ENCODE measurements around the gene KRT24.
"Not testable (repeated sequence)": the region's sequence is repeated elsewhere in the genome, so short reads cannot be mapped to it uniquely, and the experiment has no call there.

Gene KRT24

GRCh38 chr17:40703652-40704051 lies at the start of gene KRT24:
KRT24 (minus strand) TSS chr17:40703752; CDS start chr17:40703693, 59 bp downstream.
- DNase-seq (ENCODE audit: low spot score), result no peak

GRCh38 chr17:40751065-40751464 lies 47.5 kb upstream of the KRT24 start:
- DNase-seq (ENCODE audit: low spot score), result no peak

- DNase-seq (ENCODE audit: low spot score), result no peak
These were observed 46.8 kb upstream of the KRT24 start for GRCh38 chr17:40750391-40750790.

- DNase-seq (ENCODE audit: low spot score), result not testable (repeated sequence)
These were observed 45.1 kb upstream of the KRT24 start for GRCh38 chr17:40748666-40749065.

GRCh38 chr17:40738553-40738952 lies 35.0 kb upstream of the KRT24 start:
- DNase-seq (ENCODE audit: low spot score), result no peak

GRCh38 chr17:40735016-40735415 lies 31.5 kb upstream of the KRT24 start:
- DNase-seq (ENCODE audit: low spot score), result no peak

GRCh38 chr17:40734018-40734417 lies 30.5 kb upstream of the KRT24 start:
- DNase-seq (ENCODE audit: low spot score), result no peak

- DNase-seq (ENCODE audit: low spot score), result no peak
These were observed 27.4 kb upstream of the KRT24 start for GRCh38 chr17:40730970-40731369.

- no peak for DNase-seq (ENCODE audit: low spot score)
These were observed 24.1 kb upstream of the KRT24 start for GRCh38 chr17:40727447-40728231.

- no peak for DNase-seq (ENCODE audit: low spot score)
These were observed 23.4 kb upstream of the KRT24 start for GRCh38 chr17:40726919-40727318.

- no peak for DNase-seq (ENCODE audit: low spot score)
These were observed 21.1 kb upstream of the KRT24 start for GRCh38 chr17:40724656-40725055.

GRCh38 chr17:40722241-40722640 lies 18.7 kb upstream of the KRT24 start:
- no peak for DNase-seq (ENCODE audit: low spot score)

GRCh38 chr17:40720899-40721298 lies 17.3 kb upstream of the KRT24 start:
- no peak for DNase-seq (ENCODE audit: low spot score)

- no peak for DNase-seq (ENCODE audit: low spot score)
These were observed 15.4 kb upstream of the KRT24 start for GRCh38 chr17:40718930-40719329.

GRCh38 chr17:40717776-40718175 lies 14.2 kb upstream of the KRT24 start:
- no peak for DNase-seq (ENCODE audit: low spot score)

- no peak for DNase-seq (ENCODE audit: low spot score)
These were observed 10.9 kb upstream of the KRT24 start for GRCh38 chr17:40714473-40714872.

GRCh38 chr17:40707745-40708144 lies 4.2 kb upstream of the KRT24 start:
- DNase-seq (ENCODE audit: low spot score), result no peak

- DNase-seq (ENCODE audit: low spot score), result no peak
These were observed 2.0 kb upstream of the KRT24 start for GRCh38 chr17:40705584-40705983.

- DNase-seq (ENCODE audit: low spot score), result no peak
These were observed 1.3 kb downstream of the KRT24 start for GRCh38 chr17:40702271-40702670.

- no peak for DNase-seq (ENCODE audit: low spot score)
These were observed 3.7 kb downstream of the KRT24 start for GRCh38 chr17:40699853-40700252.

- no peak for DNase-seq (ENCODE audit: low spot score)
These were observed 4.2 kb downstream of the KRT24 start for GRCh38 chr17:40699371-40699770.

- DNase-seq (ENCODE audit: low spot score), result no peak
These were observed 6.3 kb downstream of the KRT24 start for GRCh38 chr17:40697297-40697696.

GRCh38 chr17:40696651-40697072 lies 6.9 kb downstream of the KRT24 start:
- DNase-seq (ENCODE audit: low spot score), result no peak

- DNase-seq (ENCODE audit: low spot score), result no peak
These were observed 7.6 kb downstream of the KRT24 start for GRCh38 chr17:40695874-40696472.
